GM23338 (cell line): ENCODE results near the gene KCND2. TPM values are rescaled to one million over a fixed set of nuclear protein-coding genes. Genes with fewer than 3 reads are reported as not detected.

Experiments
- ATAC-seq: fragments of 200-7000 bp; cut with Tn5 transposase; 3 replicates; pipeline ENCODE4 v1.9.1; 2020
- DNase-seq: peaks from one replicate; pipeline ENCODE4 v3.0.0-alpha.2; 2015; ENCODE audit warnings: low spot score
- H2AFZ ChIP-seq: fragments of 200-600 bp; sonication (generic); 2 replicates; pipeline ENCODE4 v1.8.0; 2016; ENCODE audit warnings: antibody characterized with exemption, mild to moderate bottlenecking, moderate library complexity
- H3F3A ChIP-seq: fragments of 200-600 bp; sonication (generic); replicated peaks from 2 replicates; pipeline ENCODE4 v1.8.0; 2017; ENCODE audit warnings: antibody characterized with exemption, mixed run types, low read depth
- H3K27ac ChIP-seq: fragments of 200-600 bp; sonication (generic); 2 replicates; pipeline ENCODE4 v1.6.1; 2016; ENCODE audit warnings: low read depth
- H3K27me3 ChIP-seq: fragments of 200-600 bp; sonication (generic); 2 replicates; pipeline ENCODE4 v1.8.0; 2016; ENCODE audit warnings: mild to moderate bottlenecking, mixed run types, moderate library complexity; ENCODE audit not compliant: insufficient read depth
- H3K36me3 ChIP-seq: fragments of 200-600 bp; sonication (generic); 2 replicates; pipeline ENCODE4 v1.8.0; 2016; ENCODE audit warnings: mild to moderate bottlenecking; ENCODE audit not compliant: insufficient read depth
- H3K4me1 ChIP-seq: fragments of 200-600 bp; sonication (generic); 2 replicates; pipeline ENCODE4 v1.8.0; 2016; ENCODE audit warnings: mild to moderate bottlenecking, moderate library complexity; ENCODE audit not compliant: insufficient read depth
- H3K4me2 ChIP-seq: fragments of 200-600 bp; sonication (generic); 2 replicates; pipeline ENCODE4 v1.7.1; 2017; ENCODE audit warnings: mixed run types
- H3K4me3 ChIP-seq: fragments of 200-600 bp; sonication (generic); 2 replicates; pipeline ENCODE4 v1.6.1; 2016; ENCODE audit warnings: mixed run types
- H3K79me2 ChIP-seq: fragments of 200-600 bp; sonication (generic); replicated peaks from 2 replicates; pipeline ENCODE4 v1.8.0; 2017; ENCODE audit warnings: mild to moderate bottlenecking; ENCODE audit not compliant: insufficient read depth
- H3K9me2 ChIP-seq: fragments of 200-600 bp; sonication (generic); 2 replicates; pipeline ENCODE4 v1.8.0; 2017; ENCODE audit not compliant: insufficient read depth
- H4K20me1 ChIP-seq: fragments of 200-600 bp; sonication (generic); replicated peaks from 2 replicates; pipeline ENCODE4 v1.8.0; 2017; ENCODE audit warnings: mild to moderate bottlenecking; ENCODE audit not compliant: insufficient read depth
- H3K27ac Mint-ChIP-seq: 2 replicates; pipeline ENCODE4 v1.8.0; 2020; ENCODE audit warnings: inconsistent platforms, mild to moderate bottlenecking, moderate library complexity, mixed read lengths
- H3K27me3 Mint-ChIP-seq: 3 replicates; pipeline ENCODE4 v1.8.0; 2022; ENCODE audit warnings: low read depth, mild to moderate bottlenecking, moderate library complexity, mixed read lengths, inconsistent platforms; ENCODE audit not compliant: insufficient read depth, poor library complexity
- H3K36me3 Mint-ChIP-seq: 3 replicates; pipeline ENCODE4 v1.8.0; 2021; ENCODE audit warnings: low read depth, mild to moderate bottlenecking, inconsistent platforms, moderate library complexity, mixed read lengths
- H3K4me1 Mint-ChIP-seq: 3 replicates; pipeline ENCODE4 v1.8.0; 2020; ENCODE audit warnings: mild to moderate bottlenecking, inconsistent platforms, mixed read lengths
- H3K4me3 Mint-ChIP-seq: 3 replicates; pipeline ENCODE4 v1.8.0; 2021; ENCODE audit warnings: moderate library complexity, mild to moderate bottlenecking, inconsistent platforms, mixed read lengths
- H3K9me3 Mint-ChIP-seq: 3 replicates; pipeline ENCODE4 v1.8.0; 2020; ENCODE audit warnings: moderate library complexity, mild to moderate bottlenecking, inconsistent platforms, mixed read lengths
- CREB1 ChIP-seq: fragments of 250-450 bp; sonication (Bioruptor Pico); IDR thresholded peaks from 2 replicates; pipeline ENCODE4 v1.5.0; 2020; ENCODE audit warnings: low read depth, mild to moderate bottlenecking, moderate library complexity
- ETS1 ChIP-seq: IDR thresholded peaks from 2 replicates; pipeline ENCODE4 v1.6.1; 2016; ENCODE audit warnings: antibody characterized with exemption
- EZH2 ChIP-seq: fragments of 200-600 bp; sonication (generic); IDR thresholded peaks from one replicate; pipeline ENCODE4 v1.8.0; 2017; ENCODE audit warnings: antibody characterized with exemption, mild to moderate bottlenecking, low read depth; ENCODE audit not compliant: unreplicated experiment
- EZH2phosphoT487 ChIP-seq: fragments of 200-600 bp; sonication (generic); IDR thresholded peaks from one replicate; pipeline ENCODE4 v1.8.1; 2018; ENCODE audit warnings: antibody characterized with exemption; ENCODE audit not compliant: unreplicated experiment
- JUNB ChIP-seq: IDR thresholded peaks from one replicate; pipeline ENCODE4 v1.6.1; 2016; ENCODE audit warnings: antibody characterized with exemption; ENCODE audit not compliant: unreplicated experiment
- NANOG ChIP-seq: IDR thresholded peaks from 2 replicates; pipeline ENCODE4 v1.6.1; 2016; ENCODE audit warnings: antibody characterized with exemption, borderline replicate concordance
- STAT1 ChIP-seq: IDR thresholded peaks from one replicate; pipeline ENCODE4 v1.6.1; 2016; ENCODE audit warnings: antibody characterized with exemption; ENCODE audit not compliant: unreplicated experiment
- ZNF114 ChIP-seq: fragments of 250-450 bp; sonication (Bioruptor Pico); IDR thresholded peaks from 2 replicates; pipeline ENCODE4 v1.5.0; 2020; ENCODE audit warnings: mild to moderate bottlenecking, moderate library complexity
- ZNF331 ChIP-seq: fragments of 250-450 bp; sonication (Bioruptor Pico); IDR thresholded peaks from 2 replicates; pipeline ENCODE4 v1.5.0; 2020; ENCODE audit warnings: low read depth, mild to moderate bottlenecking, moderate library complexity
- polyA plus RNA-seq: library from polyadenylated mRNA; unstranded; fragments of >200 nt; fragmentation: Nextera tagmentation; extraction: Ambion mirVana; gene quantifications from 2 replicates; pipeline ENCODE4 v1.2.1, GENCODE V29; 2016
- total RNA-seq: library from RNA; depleted of rRNA; stranded (reverse); fragments of >200 nt; shearing (Covaris generic); gene quantifications from 2 replicates; pipeline ENCODE4 v1.2.3, GENCODE V29; 2014
- TF ChIP-seq, protein P1 (sequence below), 2 experiments: fragments of 200-600 bp in 1 of 2; sonication (generic) in 1 of 2; conservative IDR thresholded peaks; 2 replicates each; pipeline versions ENCODE4 v1.5.1 to v1.6.1; 2016 to 2017; ENCODE audit warnings: antibody characterized with exemption in 2 of 2, low read depth in 2 of 2, mild to moderate bottlenecking in 2 of 2, moderate library complexity in 1 of 2

KCND2 gene
- total and polyA plus RNA-seq, 2 experiments from 2014 or later: 7.1 to 15.6 TPM

DNA sequence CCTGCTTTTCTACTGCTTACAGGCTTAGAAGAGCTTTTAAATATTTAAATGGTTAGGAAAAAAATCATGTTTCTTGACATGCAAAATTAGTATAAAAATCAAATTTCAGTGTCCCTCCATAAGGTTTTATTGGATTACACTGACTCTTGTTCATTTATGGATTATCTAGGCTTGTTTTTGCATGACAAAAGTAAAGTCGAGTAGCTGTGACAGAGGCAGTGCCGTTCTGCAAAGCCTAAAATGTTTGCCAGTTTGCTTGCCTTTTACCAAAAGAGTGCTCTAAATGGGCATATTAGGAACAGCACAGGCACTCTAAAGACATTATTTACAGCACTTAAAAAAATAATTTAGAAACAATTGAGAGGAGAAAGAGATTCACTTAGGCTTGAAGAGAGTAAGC is 445.4 kb downstream of the KCND2 start:
- no peaks in the 10 kb centered on the region for H4K20me1 ChIP-seq
- DNase-seq: no peak
- Mint-ChIP-seq H3K9me3 (no peaks in the 10 kb centered on the region), H3K4me1 (peaks cover 23% of the 10 kb centered on the region), H3K27ac (peak overlapping the region; percentile 6; the same call in 1 of the 2 replicates), H3K27me3 (no peaks in the 10 kb centered on the region), H3K36me3 (no peaks in the 10 kb centered on the region), H3K4me3 (no peak overlapping the region)
- TF ChIP-seq EZH2phosphoT487 (no peak), ETS1 (no peak), JUNB (no peak), CREB1 (CRISPR knock-in tag) (no peak), ZNF114 (CRISPR knock-in tag) (no peak), EZH2 (no peak)
- no peaks in the 10 kb centered on the region; the same call in 1 of the 2 replicates for H3K4me1 ChIP-seq
- H3K27ac ChIP-seq: no peak overlapping the region
- H3K27me3 ChIP-seq: no peaks in the 10 kb centered on the region
- no peaks in the 10 kb centered on the region for H3K9me2 ChIP-seq
- H3K79me2 ChIP-seq: no peaks in the 10 kb centered on the region
- no peaks in the 10 kb centered on the region for H3K36me3 ChIP-seq
- no peak overlapping the region for H3K4me3 ChIP-seq
- H3K4me2 ChIP-seq: no peak overlapping the region
- no peak overlapping the region for H2AFZ ChIP-seq
- no peaks in the 10 kb centered on the region for H3F3A ChIP-seq
- no peak for ATAC-seq

GRCh38 chr7:120720317-120720716 is 447.3 kb downstream of the KCND2 start:
- Histone ChIP-seq H4K20me1 (no peaks in the 10 kb centered on the region), H3K9me2 (no peaks in the 10 kb centered on the region), H2AFZ (no peak overlapping the region), H3K4me3 (no peak overlapping the region), H3K27ac (no peak overlapping the region), H3K4me1 (no peaks in the 10 kb centered on the region; the same call in 1 of the 2 replicates), H3K4me2 (no peak overlapping the region), H3K27me3 (no peaks in the 10 kb centered on the region), H3K36me3 (no peaks in the 10 kb centered on the region), H3F3A (no peaks in the 10 kb centered on the region), H3K79me2 (no peaks in the 10 kb centered on the region)
- H3K36me3 Mint-ChIP-seq: no peaks in the 10 kb centered on the region
- H3K27me3 Mint-ChIP-seq: no peaks in the 10 kb centered on the region
- no peak for ATAC-seq
- H3K4me1 Mint-ChIP-seq: peaks cover 29% of the 10 kb centered on the region
- no peak overlapping the region for H3K4me3 Mint-ChIP-seq
- H3K9me3 Mint-ChIP-seq: no peaks in the 10 kb centered on the region
- DNase-seq: no peak
- no peak for TF ChIP-seq EZH2
- TF ChIP-seq EZH2phosphoT487: no peak
- TF ChIP-seq ZNF331 (CRISPR knock-in tag): no peak
- TF ChIP-seq, protein P1, sequence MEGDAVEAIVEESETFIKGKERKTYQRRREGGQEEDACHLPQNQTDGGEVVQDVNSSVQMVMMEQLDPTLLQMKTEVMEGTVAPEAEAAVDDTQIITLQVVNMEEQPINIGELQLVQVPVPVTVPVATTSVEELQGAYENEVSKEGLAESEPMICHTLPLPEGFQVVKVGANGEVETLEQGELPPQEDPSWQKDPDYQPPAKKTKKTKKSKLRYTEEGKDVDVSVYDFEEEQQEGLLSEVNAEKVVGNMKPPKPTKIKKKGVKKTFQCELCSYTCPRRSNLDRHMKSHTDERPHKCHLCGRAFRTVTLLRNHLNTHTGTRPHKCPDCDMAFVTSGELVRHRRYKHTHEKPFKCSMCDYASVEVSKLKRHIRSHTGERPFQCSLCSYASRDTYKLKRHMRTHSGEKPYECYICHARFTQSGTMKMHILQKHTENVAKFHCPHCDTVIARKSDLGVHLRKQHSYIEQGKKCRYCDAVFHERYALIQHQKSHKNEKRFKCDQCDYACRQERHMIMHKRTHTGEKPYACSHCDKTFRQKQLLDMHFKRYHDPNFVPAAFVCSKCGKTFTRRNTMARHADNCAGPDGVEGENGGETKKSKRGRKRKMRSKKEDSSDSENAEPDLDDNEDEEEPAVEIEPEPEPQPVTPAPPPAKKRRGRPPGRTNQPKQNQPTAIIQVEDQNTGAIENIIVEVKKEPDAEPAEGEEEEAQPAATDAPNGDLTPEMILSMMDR (conservative IDR thresholded peaks at IDR 0.05; ENCODE audit: low read depth in 2 of 2): no peak
- TF ChIP-seq JUNB: no peak
- no peak for TF ChIP-seq STAT1
- TF ChIP-seq NANOG: no peak
- no peak for TF ChIP-seq ETS1
- no peak overlapping the region for H3K27ac Mint-ChIP-seq
